HCT116 (cell line): Measurements from ENCODE around the gene SORCS2. TPM values are rescaled to one million over a fixed set of nuclear protein-coding genes. Genes with fewer than 3 reads are reported as not detected.

Experiments
- ATAC-seq: fragments of 200-7000 bp; cut with Tn5 transposase; 2 replicates; pipeline ENCODE4 v1.9.1; 2020; ENCODE audit warnings: mild to moderate bottlenecking, moderate library complexity
- BruUV-seq: library from RNA; stranded (reverse); fragments of 400-500 nt; replicated peaks from 2 replicates; lab custom pipeline; 2021; lab: Mats Ljungman, UMichigan
- CTCF ChIA-PET: fragments of 300-600 bp; sonication (Branson Sonifier 250); formaldehyde crosslinking; loops from one replicate; lab custom pipeline; 2021; ENCODE audit warnings: antibody characterized with exemption; lab: Charles Lee
- POLR2A ChIA-PET: fragments of 300-600, 350-600 bp; sonication (Branson Sonifier 250); formaldehyde crosslinking; loops from one replicate; lab custom pipeline; 2021; ENCODE audit warnings: antibody characterized with exemption; lab: Charles Lee
- RAD21 ChIA-PET, 2 experiments: fragments of 300-600 bp; sonication (Branson Sonifier 250); formaldehyde crosslinking; loops; one replicate each; lab custom pipeline; 2023; ENCODE audit warnings: low total read pairs in 2 of 2; ENCODE audit not compliant: uncharacterized antibody in 2 of 2, unreplicated experiment in 2 of 2, low non-redundant PET in 1 of 2; lab: Charles Lee
- DNase-seq: peaks from one replicate; pipeline ENCODE4 v3.0.0-alpha.2; 2010; ENCODE audit warnings: low read depth, low spot score
- H2AFZ ChIP-seq: fragments of 200-600 bp; shearing (Covaris generic), sonication (generic); 2 replicates; pipeline ENCODE4 v1.6.1; 2017; ENCODE audit warnings: low read depth, mixed run types, mixed read lengths, antibody characterized with exemption, low read length; ENCODE audit not compliant: poor library complexity, severe bottlenecking
- H3K27ac ChIP-seq: 2 replicates; pipeline ENCODE4 v1.5.1; 2012; ENCODE audit warnings: low read depth, low read length
- H3K27me3 ChIP-seq: fragments of 200-600 bp; sonication (generic); 2 replicates; pipeline ENCODE4 v1.6.1; 2016; ENCODE audit warnings: mixed run types, low read length, mixed read lengths; ENCODE audit not compliant: insufficient read depth
- H3K36me3 ChIP-seq, 2 experiments: fragments of 200-500 bp in 1 of 2; fragments of 200-600 bp in 1 of 2; sonication (Bioruptor generic) in 1 of 2; sonication (generic) in 1 of 2; 2 replicates each; pipeline versions ENCODE4 v1.5.1 to v1.6.1; 2014 to 2016; ENCODE audit warnings: low read length in 2 of 2, inconsistent platforms in 1 of 2, mixed read lengths in 1 of 2, mixed run types in 1 of 2; ENCODE audit not compliant: insufficient read depth in 2 of 2, control insufficient read depth in 1 of 2
- H3K4me1 ChIP-seq, 2 experiments: fragments of 200-600 bp in 1 of 2; sonication (generic) in 1 of 2; 2 replicates each; pipeline versions ENCODE4 v1.5.1 to v1.6.1; 2012 to 2017; ENCODE audit warnings: low read length in 2 of 2, inconsistent platforms in 1 of 2, mild to moderate bottlenecking in 1 of 2, mixed read lengths in 1 of 2, mixed run types in 1 of 2, moderate library complexity in 1 of 2; ENCODE audit not compliant: insufficient read depth in 2 of 2, control insufficient read depth in 1 of 2
- H3K4me2 ChIP-seq: fragments of 200-600 bp; sonication (generic); 2 replicates; pipeline ENCODE4 v1.6.1; 2017; ENCODE audit warnings: mixed run types, low read length, mixed read lengths
- H3K4me3 ChIP-seq, 2 experiments: fragments of 200-600 bp in 1 of 2; sonication (generic) in 1 of 2; replicated peaks in 1 of 2; 2 replicates each; pipeline ENCODE4 v1.5.1; 2011 to 2016; ENCODE audit warnings: low read length in 2 of 2, control low read depth in 1 of 2, low read depth in 1 of 2, mild to moderate bottlenecking in 1 of 2, mixed read lengths in 1 of 2, mixed run types in 1 of 2
- H3K79me2 ChIP-seq: fragments of 200-600 bp; sonication (generic); 2 replicates; pipeline ENCODE4 v1.6.1; 2017; ENCODE audit warnings: mild to moderate bottlenecking, mixed run types, low read length, moderate library complexity, mixed read lengths; ENCODE audit not compliant: insufficient read depth
- H3K9ac ChIP-seq: fragments of 200-600 bp; sonication (generic); 2 replicates; pipeline ENCODE4 v1.6.1; 2016; ENCODE audit warnings: low read length, mixed read lengths
- H3K9me2 ChIP-seq: fragments of 200-600 bp; sonication (generic), shearing (Covaris generic); 2 replicates; pipeline ENCODE4 v1.6.1; 2017; ENCODE audit warnings: mixed run types, mild to moderate bottlenecking, moderate library complexity; ENCODE audit not compliant: insufficient read depth
- H3K9me3 ChIP-seq, 2 experiments: fragments of 200-500 bp in 1 of 2; fragments of 200-600 bp in 1 of 2; sonication (Bioruptor generic) in 1 of 2; sonication (generic) in 1 of 2; 2 replicates each; pipeline ENCODE4 v1.6.1; 2014 to 2017; ENCODE audit warnings: low read length in 2 of 2, mixed read lengths in 2 of 2, inconsistent platforms in 1 of 2, low read depth in 1 of 2, mild to moderate bottlenecking in 1 of 2, mixed run types in 1 of 2, moderate library complexity in 1 of 2; ENCODE audit not compliant: control insufficient read depth in 1 of 2, insufficient read depth in 1 of 2
- H4K20me1 ChIP-seq: fragments of 200-600 bp; sonication (generic), shearing (Covaris generic); 2 replicates; pipeline ENCODE4 v1.6.1; 2017; ENCODE audit warnings: mixed run types, mild to moderate bottlenecking, moderate library complexity; ENCODE audit not compliant: insufficient read depth
- ATF3 ChIP-seq: IDR thresholded peaks from 2 replicates; pipeline ENCODE4 v1.6.1; 2012
- CEBPB ChIP-seq: IDR thresholded peaks from 2 replicates; pipeline ENCODE4 v1.6.1; 2012; ENCODE audit warnings: low read depth
- EGR1 ChIP-seq: IDR thresholded peaks from 2 replicates; pipeline ENCODE4 v1.6.1; 2012; ENCODE audit warnings: low read depth
- ELF1 ChIP-seq: IDR thresholded peaks from 2 replicates; pipeline ENCODE4 v1.6.1; 2012; ENCODE audit warnings: low read depth, borderline replicate concordance
- EZH2 ChIP-seq: fragments of 200-600 bp; sonication (generic); IDR thresholded peaks from 2 replicates; pipeline ENCODE4 v1.6.1; 2017; ENCODE audit warnings: antibody characterized with exemption, mixed run types
- POLR2A ChIP-seq: IDR thresholded peaks from 2 replicates; pipeline ENCODE4 v1.7.0; 2011; ENCODE audit warnings: borderline replicate concordance; ENCODE audit not compliant: insufficient read depth, insufficient read length; ENCODE audit errors: extremely low read depth
- POLR2AphosphoS5 ChIP-seq: IDR thresholded peaks from 2 replicates; pipeline ENCODE4 v1.6.1; 2011; ENCODE audit warnings: mild to moderate bottlenecking, low read depth, low read length, moderate library complexity
- SP1 ChIP-seq: IDR thresholded peaks from 2 replicates; pipeline ENCODE4 v1.6.1; 2012; ENCODE audit warnings: low read depth
- YY1 ChIP-seq: IDR thresholded peaks from 2 replicates; pipeline ENCODE4 v1.6.1; 2011; ENCODE audit warnings: low read length, low read depth, moderate library complexity, mild to moderate bottlenecking; ENCODE audit not compliant: insufficient replicate concordance; ENCODE audit errors: extremely low read depth
- intact Hi-C: fragments of 100-400 bp; cut with micrococcal nuclease; formaldehyde crosslinking; loops from 2 replicates; pipeline ENCODE4 v1.10.0; 2022
- total RNA-seq: library from RNA; stranded (reverse); gene quantifications from one replicate; pipeline ENCODE4 v1.2.1, GENCODE V29; 2021; ENCODE audit not compliant: unreplicated experiment

Gene SORCS2
- total RNA-seq, 1 experiment from 2014 or later, result 0.37 TPM

- Histone ChIP-seq H3K4me3 (no peak overlapping the region), H3K9me3 (no peaks in the 10 kb centered on the region), H2AFZ (no peak overlapping the region), H3K9ac (no peak overlapping the region), H3K79me2 (no peaks in the 10 kb centered on the region), H3K27ac (no peak overlapping the region), H3K36me3 (no peaks in the 10 kb centered on the region), H3K9me2 (no peaks in the 10 kb centered on the region), H3K4me2 (no peak overlapping the region), H3K27me3 (peaks cover 2% of the 10 kb centered on the region; the same call in 1 of the 2 replicates), H3K4me1 (peaks cover 4 to 5% of the 10 kb centered on the region in 2 experiments; a peak in 2 of 4 replicates), H4K20me1 (no peaks in the 10 kb centered on the region)
- intact Hi-C loops, result no loop called here
- TF ChIP-seq ELF1 (no peak), ATF3 (no peak), POLR2A (no peak), CEBPB (no peak), EZH2 (no peak), POLR2AphosphoS5 (no peak), YY1 (no peak), SP1 (no peak), EGR1 (no peak)
- BruUV-seq, result no TSS peak
- CTCF ChIA-PET, result no interaction called here
- RAD21 ChIA-PET, result no interaction called here
- POLR2A ChIA-PET, result no interaction called here
- ATAC-seq (no peak), DNase-seq (no peak)
Observed at GRCh38 chr4:7353046-7353790, 160.9 kb downstream of the SORCS2 start.
